Skeletal muscle tissue (tissue), 4 donors: ENCODE measurements around the gene PBX3. TPM values are rescaled to one million over a fixed set of nuclear protein-coding genes. Genes with fewer than 3 reads are reported as not detected.

ENCODE experiments used
- H3K27ac ChIP-seq: one replicate; pipeline ENCODE4 v1.7.0; 2013; ENCODE audit warnings: mild to moderate bottlenecking, low read depth, low read length, inconsistent platforms
- H3K27me3 ChIP-seq, 3 donors: one replicate each; pipeline ENCODE4 v1.7.0; 2013; ENCODE audit warnings: low read length in 3 of 3; ENCODE audit not compliant: control insufficient read depth in 3 of 3, insufficient read depth in 3 of 3
- H3K36me3 ChIP-seq, 3 donors: one replicate each; pipeline ENCODE4 v1.7.0; 2013; ENCODE audit warnings: low read length in 3 of 3; ENCODE audit not compliant: control insufficient read depth in 3 of 3, insufficient read depth in 3 of 3
- H3K4me1 ChIP-seq, 3 donors: one replicate each; pipeline ENCODE4 v1.7.0; 2013; ENCODE audit warnings: low read length in 3 of 3, mild to moderate bottlenecking in 3 of 3; ENCODE audit not compliant: control insufficient read depth in 3 of 3, insufficient read depth in 3 of 3
- H3K4me3 ChIP-seq, 3 donors: one replicate each; pipeline ENCODE4 v1.7.0; 2013; ENCODE audit warnings: low read length in 3 of 3
- H3K9ac ChIP-seq, 3 donors: one replicate each; pipeline ENCODE4 v1.7.0; 2013; ENCODE audit warnings: low read length in 3 of 3, mild to moderate bottlenecking in 3 of 3, moderate library complexity in 2 of 3, low read depth in 1 of 3
- H3K9me3 ChIP-seq, 3 donors: one replicate each; pipeline ENCODE4 v1.7.0; 2013; ENCODE audit warnings: low read length in 3 of 3; ENCODE audit not compliant: control insufficient read depth in 3 of 3
- total RNA-seq: library from RNA; depleted of rRNA; stranded (reverse); fragments of >200 nt; gene quantifications from one replicate; pipeline ENCODE4 v1.2.3, GENCODE V29; 2014
- donor health status: Osteomylitis.

PBX3 gene
- total RNA-seq, 1 donor from 2014 or later: 14.1 TPM

DNA sequence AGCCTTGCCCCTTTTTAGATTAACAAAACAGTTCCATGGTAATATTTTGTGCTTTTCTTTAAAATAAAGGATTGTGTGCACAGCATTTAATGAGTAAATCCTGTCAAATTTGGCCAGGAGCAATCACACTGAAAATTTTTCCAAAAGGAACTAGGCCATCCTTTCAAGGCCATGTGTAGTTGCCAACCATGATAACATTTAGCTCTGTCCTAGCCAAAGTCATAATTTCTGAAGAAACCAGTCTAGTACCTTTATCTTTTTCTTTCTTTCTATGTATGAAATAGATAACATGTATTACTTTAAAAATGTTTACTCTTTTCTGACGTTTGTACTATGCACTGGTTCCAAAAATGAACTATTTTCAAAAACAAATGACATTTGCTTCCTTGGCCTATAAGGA lies 143.7 kb downstream of the PBX3 start:
- Histone ChIP-seq H3K4me3 (no peak overlapping the region), H3K4me1 (peaks cover 0 to 3% (median 3%) of the 10 kb centered on the region in 3 donors), H3K9me3 (no peaks in the 10 kb centered on the region), H3K27me3 (peaks cover 0 to 2% (median 0%) of the 10 kb centered on the region in 3 donors), H3K9ac (no peak overlapping the region), H3K27ac (no peak overlapping the region), H3K36me3 (no peaks in the 10 kb centered on the region)

DNA sequence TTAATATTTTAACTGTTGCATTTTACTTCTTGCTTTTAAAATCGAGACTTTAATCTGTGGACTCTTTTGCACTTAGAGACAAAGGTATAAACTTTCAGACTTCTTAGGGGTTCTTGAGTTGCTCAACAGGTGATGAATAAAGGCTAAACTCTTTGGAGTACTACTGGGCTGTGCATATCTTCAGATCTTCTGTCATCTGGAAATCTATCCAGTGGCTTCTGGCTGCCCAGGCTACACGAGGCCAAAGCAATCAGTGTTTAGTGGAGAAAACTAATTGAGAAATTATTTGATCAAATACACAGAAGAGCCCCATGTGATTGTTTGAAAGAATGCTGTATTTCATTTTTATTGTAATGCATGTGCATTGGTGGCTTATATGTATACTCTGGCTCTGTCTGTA lies 146.1 kb downstream of the PBX3 start:
- Histone ChIP-seq H3K4me1 (peaks cover 0 to 3% (median 3%) of the 10 kb centered on the region in 3 donors), H3K9ac (no peak overlapping the region), H3K9me3 (no peaks in the 10 kb centered on the region), H3K27ac (no peak overlapping the region), H3K27me3 (peaks cover 0 to 2% (median 0%) of the 10 kb centered on the region in 3 donors), H3K4me3 (no peak overlapping the region), H3K36me3 (no peaks in the 10 kb centered on the region)

- Histone ChIP-seq H3K4me3 (no peak overlapping the region), H3K27ac (no peak overlapping the region), H3K27me3 (no peaks in the 10 kb centered on the region), H3K4me1 (no peaks in the 10 kb centered on the region), H3K9me3 (no peaks in the 10 kb centered on the region), H3K9ac (no peak overlapping the region), H3K36me3 (no peaks in the 10 kb centered on the region)
Measured at GRCh38 chr9:125894566-125894965, 147.4 kb downstream of the PBX3 start.

GRCh38 chr9:125896404-125896803 lies 149.2 kb downstream of the PBX3 start:
- no peak overlapping the region for H3K4me3 ChIP-seq
- H3K4me1 ChIP-seq: no peaks in the 10 kb centered on the region
- H3K36me3 ChIP-seq: no peaks in the 10 kb centered on the region
- no peak overlapping the region for H3K27ac ChIP-seq
- no peak overlapping the region for H3K9ac ChIP-seq
- no peaks in the 10 kb centered on the region for H3K9me3 ChIP-seq
- H3K27me3 ChIP-seq: no peaks in the 10 kb centered on the region

- Histone ChIP-seq H3K27me3 (no peaks in the 10 kb centered on the region), H3K36me3 (no peaks in the 10 kb centered on the region), H3K27ac (no peak overlapping the region), H3K4me1 (no peaks in the 10 kb centered on the region), H3K9ac (no peak overlapping the region), H3K9me3 (no peaks in the 10 kb centered on the region), H3K4me3 (no peak overlapping the region)
Measured at GRCh38 chr9:125896964-125897363, 149.8 kb downstream of the PBX3 start.

GRCh38 chr9:125897481-125897880 lies 150.3 kb downstream of the PBX3 start:
- Histone ChIP-seq H3K4me3 (no peak overlapping the region), H3K27ac (no peak overlapping the region), H3K9ac (no peak overlapping the region), H3K4me1 (no peaks in the 10 kb centered on the region), H3K36me3 (no peaks in the 10 kb centered on the region), H3K9me3 (no peaks in the 10 kb centered on the region), H3K27me3 (no peaks in the 10 kb centered on the region)

DNA sequence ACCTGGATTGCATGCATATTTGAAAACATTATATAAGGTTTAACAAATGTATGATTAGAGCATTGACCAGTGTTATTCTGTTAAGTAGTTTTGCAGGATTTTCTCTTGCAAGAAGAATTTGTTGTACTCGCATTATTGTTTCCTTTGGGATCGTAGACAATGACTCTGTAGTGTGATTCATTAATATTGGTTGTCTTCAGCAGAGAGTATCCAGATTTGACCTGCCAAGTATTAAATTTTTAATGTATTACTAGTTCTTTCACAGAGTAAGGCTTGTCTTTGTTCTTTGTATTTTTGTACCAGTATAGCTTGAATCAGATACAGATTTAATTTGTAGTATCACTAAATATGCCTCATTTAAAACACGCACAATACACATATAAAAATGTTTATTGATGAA lies 155.0 kb downstream of the PBX3 start:
- no peak overlapping the region for H3K27ac ChIP-seq
- H3K36me3 ChIP-seq: no peaks in the 10 kb centered on the region
- H3K27me3 ChIP-seq: no peaks in the 10 kb centered on the region
- no peak overlapping the region for H3K9ac ChIP-seq
- no peak overlapping the region for H3K4me3 ChIP-seq
- H3K9me3 ChIP-seq: no peaks in the 10 kb centered on the region
- no peaks in the 10 kb centered on the region for H3K4me1 ChIP-seq

- H3K4me3 ChIP-seq: no peak overlapping the region
- no peaks in the 10 kb centered on the region for H3K4me1 ChIP-seq
- no peaks in the 10 kb centered on the region for H3K9me3 ChIP-seq
- H3K27ac ChIP-seq: no peak overlapping the region
- no peaks in the 10 kb centered on the region for H3K27me3 ChIP-seq
- H3K9ac ChIP-seq: no peak overlapping the region
- H3K36me3 ChIP-seq: no peaks in the 10 kb centered on the region
Measured at GRCh38 chr9:125902831-125903512, 155.8 kb downstream of the PBX3 start.

DNA sequence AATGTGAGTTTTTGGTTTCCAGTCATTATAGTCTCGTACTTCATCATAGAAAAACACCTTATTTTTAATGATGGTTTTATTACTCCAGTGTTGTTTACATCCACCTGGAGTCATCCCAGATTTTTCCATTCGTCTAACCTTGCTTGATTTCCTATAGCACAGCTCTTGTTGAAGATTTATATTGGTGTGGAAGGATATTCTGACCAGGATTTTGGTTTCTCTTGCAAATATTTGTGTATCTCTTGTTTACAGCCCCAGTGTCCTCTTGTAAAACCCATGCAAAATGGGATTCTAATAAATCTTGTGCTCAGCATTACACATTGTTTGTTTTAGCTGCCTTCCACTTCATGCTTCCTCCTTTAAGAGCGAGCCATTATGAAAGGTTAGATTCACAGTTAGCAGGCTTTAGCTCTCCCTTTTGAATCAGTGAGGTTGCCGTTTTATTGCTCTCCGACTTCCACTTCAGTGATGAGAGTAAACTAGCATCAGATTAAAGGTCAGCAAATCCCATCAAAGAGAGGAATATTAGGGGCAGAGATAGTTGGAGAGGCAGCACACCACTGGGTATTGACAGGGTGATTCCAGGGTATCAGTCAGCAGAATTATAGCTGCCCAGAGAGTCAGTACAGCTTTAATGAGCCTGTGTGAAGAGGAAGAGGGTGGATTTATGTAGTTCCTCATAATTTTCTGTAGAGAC lies 157.1 kb downstream of the PBX3 start:
- H3K4me3 ChIP-seq: no peak overlapping the region
- no peaks in the 10 kb centered on the region for H3K9me3 ChIP-seq
- no peak overlapping the region for H3K9ac ChIP-seq
- H3K27ac ChIP-seq: no peak overlapping the region
- H3K27me3 ChIP-seq: no peaks in the 10 kb centered on the region
- H3K4me1 ChIP-seq: no peaks in the 10 kb centered on the region
- H3K36me3 ChIP-seq: no peaks in the 10 kb centered on the region

GRCh38 chr9:125906144-125906543 lies 159.0 kb downstream of the PBX3 start:
- H3K4me3 ChIP-seq: no peak overlapping the region
- H3K9me3 ChIP-seq: no peaks in the 10 kb centered on the region
- no peak overlapping the region for H3K27ac ChIP-seq
- no peaks in the 10 kb centered on the region for H3K27me3 ChIP-seq
- no peaks in the 10 kb centered on the region for H3K36me3 ChIP-seq
- no peaks in the 10 kb centered on the region for H3K4me1 ChIP-seq
- no peak overlapping the region for H3K9ac ChIP-seq
